Activated T-helper 17 cell treated with anti-CD3 and anti-CD28 coated beads, Interleukin-2, amount 50 U/mL, for 72 hours (primary cell): ENCODE measurements around the gene TNFSF10. TPM values are rescaled to one million over a fixed set of nuclear protein-coding genes. Genes with fewer than 3 reads are reported as not detected.

Experiments used
- ATAC-seq: fragments of 150-1000 bp; cut with Tn5 transposase; replicated peaks from 2 replicates; pipeline ENCODE4 v1.10.0; 2021; ENCODE audit warnings: mild to moderate bottlenecking, moderate library complexity
- H3K27ac Mint-ChIP-seq: one replicate; pipeline ENCODE4 v1.8.0; 2022; ENCODE audit warnings: mixed read lengths
- H3K27me3 Mint-ChIP-seq: one replicate; pipeline ENCODE4 v1.8.0; 2022; ENCODE audit warnings: mixed read lengths
- H3K36me3 Mint-ChIP-seq: one replicate; pipeline ENCODE4 v1.8.0; 2022; ENCODE audit warnings: low read depth, mild to moderate bottlenecking, mixed read lengths
- H3K4me1 Mint-ChIP-seq: one replicate; pipeline ENCODE4 v1.8.0; 2022; ENCODE audit warnings: mixed read lengths
- H3K4me3 Mint-ChIP-seq: one replicate; pipeline ENCODE4 v1.8.0; 2022; ENCODE audit warnings: mild to moderate bottlenecking, mixed read lengths
- H3K9me3 Mint-ChIP-seq: one replicate; pipeline ENCODE4 v1.8.0; 2022; ENCODE audit warnings: mixed read lengths
- total RNA-seq, 2 donors: library from RNA; stranded (reverse); gene quantifications; one replicate each; pipeline ENCODE4 v1.2.3, GENCODE V29; 2022

TNFSF10 gene
- total RNA-seq, 2 donors from 2014 or later, result 33.6 to 36.1 TPM

DNA sequence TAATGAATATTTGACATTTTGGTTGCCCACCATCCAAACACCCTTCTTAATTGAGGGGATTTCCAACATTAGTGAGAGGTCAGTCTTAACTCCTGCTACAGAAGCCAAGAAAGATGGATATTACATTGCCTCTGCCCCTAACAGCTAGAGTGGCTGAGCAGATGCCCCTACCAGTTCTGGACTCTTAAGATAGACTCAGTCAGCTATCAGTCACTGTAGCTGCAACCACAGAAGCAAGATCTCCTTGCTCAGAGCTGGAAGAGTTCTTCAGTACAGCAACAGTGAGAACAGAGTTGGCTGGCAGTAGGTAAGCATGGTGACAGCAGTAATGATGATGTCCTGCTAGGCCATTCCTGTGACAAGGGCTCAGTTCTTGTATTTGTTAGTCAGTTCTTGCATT is 29.4 kb upstream of the TNFSF10 start:
- H3K9me3 Mint-ChIP-seq, result no peaks in the 10 kb centered on the region
- H3K36me3 Mint-ChIP-seq, result no peaks in the 10 kb centered on the region
- H3K27ac Mint-ChIP-seq, result no peak overlapping the region
- ATAC-seq, result no peak
- no peak overlapping the region for H3K4me3 Mint-ChIP-seq
- H3K27me3 Mint-ChIP-seq, result no peaks in the 10 kb centered on the region
- H3K4me1 Mint-ChIP-seq, result peaks cover 13% of the 10 kb centered on the region

DNA sequence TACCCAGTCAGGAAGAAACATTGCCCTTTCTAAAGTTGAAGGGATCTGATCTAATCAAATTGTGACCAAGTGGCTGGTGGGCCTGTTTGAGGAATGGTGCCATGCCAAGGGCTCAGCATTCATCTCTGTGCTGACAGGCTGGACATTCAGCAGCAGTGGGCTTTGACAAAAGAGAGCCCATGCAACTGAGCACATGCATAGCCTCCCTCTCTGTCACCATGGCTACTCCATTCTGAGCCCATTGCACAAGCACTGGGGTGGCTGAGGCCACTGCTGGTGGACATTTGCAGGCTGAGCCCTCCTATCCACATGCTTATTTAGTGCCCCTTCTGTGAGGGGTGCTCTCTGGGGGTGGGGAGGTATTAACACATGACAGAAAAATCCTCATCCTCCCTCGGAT is 28.6 kb upstream of the TNFSF10 start:
- Mint-ChIP-seq H3K4me1 (peaks cover 13% of the 10 kb centered on the region), H3K4me3 (no peak overlapping the region), H3K9me3 (no peaks in the 10 kb centered on the region)

DNA sequence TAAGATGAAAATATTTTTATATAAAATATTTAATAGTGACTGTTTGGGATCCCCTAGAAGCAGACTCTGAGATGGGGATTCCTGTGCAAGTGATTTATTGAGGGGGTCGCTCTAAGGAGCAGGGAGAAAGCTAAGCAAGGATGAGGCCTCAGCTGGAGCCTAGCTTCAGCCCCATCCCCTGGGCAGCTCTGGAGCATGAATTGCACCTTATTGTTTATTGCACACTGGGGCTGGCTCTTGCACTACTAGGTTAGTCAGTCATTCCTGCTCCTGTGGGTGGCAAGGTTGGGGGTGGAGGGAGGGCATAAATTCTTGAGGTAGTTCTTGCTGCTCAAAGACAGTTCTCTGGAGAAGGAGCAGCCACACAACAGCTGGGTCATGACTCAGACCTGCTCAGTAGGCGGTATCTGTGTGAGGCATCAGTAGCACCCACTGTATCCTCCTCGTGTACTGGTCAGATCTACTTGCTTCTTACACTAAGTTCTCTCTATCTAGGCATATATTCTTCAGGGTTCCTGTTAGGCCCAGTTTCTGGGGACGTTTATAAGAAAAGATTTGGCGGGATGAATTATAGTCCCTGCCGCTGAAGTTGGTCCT is 27.2 kb upstream of the TNFSF10 start:
- H3K4me1 Mint-ChIP-seq, result peaks cover 16% of the 10 kb centered on the region
- H3K4me3 Mint-ChIP-seq, result peak overlapping the region; percentile 35
- no peaks in the 10 kb centered on the region for H3K36me3 Mint-ChIP-seq
- peak; percentile 100 for ATAC-seq
- H3K27ac Mint-ChIP-seq, result peak overlapping the region; percentile 25
- no peaks in the 10 kb centered on the region for H3K27me3 Mint-ChIP-seq
- H3K9me3 Mint-ChIP-seq, result no peaks in the 10 kb centered on the region

More for the DNA sequence above, 28.6 kb upstream of the TNFSF10 start:
- ATAC-seq, result no peak
- no peaks in the 10 kb centered on the region for H3K36me3 Mint-ChIP-seq
- no peaks in the 10 kb centered on the region for H3K27me3 Mint-ChIP-seq
- H3K27ac Mint-ChIP-seq, result no peak overlapping the region

DNA sequence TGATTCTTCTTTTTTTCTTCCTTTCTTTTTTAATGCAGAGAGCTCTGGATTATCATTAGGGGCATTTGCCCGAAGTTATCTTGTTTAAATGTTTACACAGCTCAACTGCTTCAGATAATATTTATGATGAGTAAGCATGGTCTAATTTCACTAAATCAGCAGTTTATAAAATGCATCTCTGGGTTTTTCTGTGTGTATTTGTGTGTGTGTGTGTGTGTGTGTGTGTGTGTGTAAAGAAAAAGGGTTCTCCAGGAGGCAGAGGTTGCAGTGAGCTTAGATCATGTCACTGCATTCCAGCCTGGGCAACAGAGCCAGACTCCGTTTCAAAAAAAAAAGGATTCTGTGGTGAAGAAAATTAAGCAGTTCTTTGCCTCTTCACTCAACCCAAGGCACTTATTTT is 25.9 kb upstream of the TNFSF10 start:
- Mint-ChIP-seq H3K27me3 (no peaks in the 10 kb centered on the region), H3K9me3 (no peaks in the 10 kb centered on the region), H3K36me3 (no peaks in the 10 kb centered on the region), H3K27ac (no peak overlapping the region), H3K4me3 (no peak overlapping the region), H3K4me1 (peaks cover 16% of the 10 kb centered on the region)
- ATAC-seq, result no peak

DNA sequence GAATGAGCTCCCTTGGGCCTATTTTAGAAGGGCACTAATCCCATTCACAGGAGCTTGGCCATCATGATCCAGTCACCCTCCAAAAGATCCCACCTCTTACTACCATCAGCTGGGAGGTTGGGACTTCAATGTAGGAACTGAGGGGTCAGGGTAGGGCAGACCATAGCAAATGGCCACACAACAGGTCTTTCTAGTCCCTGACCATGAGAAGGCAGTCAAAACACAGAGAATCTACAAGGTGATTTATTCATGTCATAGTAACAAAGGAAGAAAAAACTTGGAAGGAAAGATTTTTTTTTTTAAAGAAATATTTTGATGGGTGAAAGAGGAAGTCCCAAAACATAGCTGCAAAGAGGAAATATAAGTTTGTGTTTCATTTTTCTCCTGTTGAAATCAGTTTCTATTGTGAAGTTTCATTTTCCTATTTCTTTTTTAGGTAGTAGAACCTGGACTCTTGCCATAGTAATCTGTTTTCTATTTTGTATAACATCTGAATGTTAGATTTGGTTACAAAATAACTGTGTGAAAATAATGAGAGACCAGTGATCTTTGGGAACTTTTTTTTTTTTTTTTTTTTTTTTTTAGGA is 23.5 kb upstream of the TNFSF10 start:
- ATAC-seq, result no peak
- peak overlapping the region; percentile 41 for H3K27ac Mint-ChIP-seq
- peak overlapping the region; percentile 29 for H3K4me3 Mint-ChIP-seq
- no peaks in the 10 kb centered on the region for H3K36me3 Mint-ChIP-seq
- no peaks in the 10 kb centered on the region for H3K9me3 Mint-ChIP-seq
- H3K4me1 Mint-ChIP-seq, result peaks cover 16% of the 10 kb centered on the region
- H3K27me3 Mint-ChIP-seq, result no peaks in the 10 kb centered on the region

DNA sequence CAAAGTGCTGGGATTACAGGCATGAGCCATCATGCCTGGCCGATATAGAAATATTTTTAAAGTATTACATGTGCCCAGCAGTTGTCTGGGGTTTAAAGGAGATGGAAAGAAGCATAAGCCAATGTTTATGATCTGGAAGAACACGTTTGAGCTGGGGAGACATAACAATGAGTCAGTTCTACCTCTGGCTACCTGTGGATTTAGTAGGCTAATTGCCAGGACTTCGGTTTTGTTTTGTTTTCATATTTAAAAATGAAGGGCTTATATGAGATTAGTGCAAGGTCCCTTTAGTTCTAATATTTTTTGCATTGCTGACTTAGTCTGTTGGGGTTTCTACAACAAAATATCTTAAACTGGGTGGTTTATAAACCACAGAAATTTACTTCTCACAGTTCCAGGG is 22.9 kb upstream of the TNFSF10 start:
- Mint-ChIP-seq H3K27me3 (no peaks in the 10 kb centered on the region), H3K9me3 (no peaks in the 10 kb centered on the region), H3K4me1 (peaks cover 11% of the 10 kb centered on the region), H3K4me3 (no peak overlapping the region), H3K27ac (no peak overlapping the region), H3K36me3 (no peaks in the 10 kb centered on the region)
- no peak for ATAC-seq

DNA sequence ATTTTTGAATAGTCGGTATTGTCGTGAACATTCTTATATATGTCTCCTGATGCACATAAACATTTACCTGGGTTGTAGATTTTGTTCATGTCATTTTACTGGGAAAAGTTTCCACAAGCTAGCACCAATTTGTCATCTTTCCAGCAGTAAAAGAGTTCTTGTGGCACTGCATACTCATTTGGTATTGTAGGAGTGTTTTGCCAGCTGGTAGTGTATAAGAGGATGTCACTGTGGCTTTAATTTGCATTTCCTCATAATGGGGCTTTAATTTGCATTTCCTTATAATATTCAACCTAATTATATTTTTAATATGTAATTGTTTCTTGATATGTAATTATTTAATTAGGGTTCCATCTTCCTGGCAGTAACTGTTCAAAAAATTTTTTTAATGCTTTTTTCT is 21.2 kb upstream of the TNFSF10 start:
- Mint-ChIP-seq H3K36me3 (no peaks in the 10 kb centered on the region), H3K4me1 (peaks cover 4% of the 10 kb centered on the region), H3K27ac (no peak overlapping the region), H3K4me3 (no peak overlapping the region), H3K27me3 (no peaks in the 10 kb centered on the region), H3K9me3 (no peaks in the 10 kb centered on the region)
- ATAC-seq, result no peak

DNA sequence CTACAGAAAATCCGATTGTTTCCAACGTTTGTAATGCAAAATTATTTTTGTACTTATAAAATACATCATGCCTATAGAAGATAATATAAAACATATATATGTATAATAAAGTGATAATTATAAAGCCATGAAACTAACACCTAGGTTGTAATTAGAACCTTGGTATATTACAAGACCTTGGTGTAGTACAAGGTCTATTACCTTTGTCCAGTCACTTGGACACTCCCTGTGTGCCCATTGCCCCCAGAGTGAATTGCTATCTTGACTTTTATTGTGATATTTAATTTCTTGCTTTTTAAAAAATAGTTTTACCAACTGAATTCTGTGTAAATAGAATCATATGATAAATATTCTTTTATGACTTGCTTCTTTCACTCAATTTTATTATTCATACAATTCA is 20.7 kb upstream of the TNFSF10 start:
- Mint-ChIP-seq H3K27me3 (no peaks in the 10 kb centered on the region), H3K36me3 (no peaks in the 10 kb centered on the region), H3K9me3 (no peaks in the 10 kb centered on the region), H3K27ac (no peak overlapping the region), H3K4me3 (no peak overlapping the region), H3K4me1 (peaks cover 8% of the 10 kb centered on the region)
- ATAC-seq, result no peak

DNA sequence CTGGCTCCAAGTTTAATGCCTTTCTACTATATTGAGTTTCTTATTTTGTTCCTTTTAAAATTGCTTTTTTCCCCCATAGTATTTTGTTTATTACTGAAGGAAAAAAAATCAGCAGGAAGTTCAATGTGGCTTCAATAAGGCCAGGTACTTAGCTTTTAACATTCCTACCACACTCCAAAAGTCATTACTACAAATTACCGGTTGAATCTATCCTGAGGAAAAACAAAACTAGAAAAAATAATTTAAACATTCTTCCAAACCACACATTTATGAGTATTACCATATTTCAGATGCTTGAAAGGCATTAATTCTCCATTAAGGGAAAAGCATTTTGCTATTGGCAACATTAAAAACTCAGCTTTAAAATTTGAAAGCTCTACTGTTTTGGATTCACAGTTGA is 20.2 kb upstream of the TNFSF10 start:
- Mint-ChIP-seq H3K27me3 (no peaks in the 10 kb centered on the region), H3K4me3 (no peak overlapping the region), H3K9me3 (no peaks in the 10 kb centered on the region), H3K4me1 (peaks cover 11% of the 10 kb centered on the region), H3K36me3 (no peaks in the 10 kb centered on the region), H3K27ac (no peak overlapping the region)
- ATAC-seq, result no peak

DNA sequence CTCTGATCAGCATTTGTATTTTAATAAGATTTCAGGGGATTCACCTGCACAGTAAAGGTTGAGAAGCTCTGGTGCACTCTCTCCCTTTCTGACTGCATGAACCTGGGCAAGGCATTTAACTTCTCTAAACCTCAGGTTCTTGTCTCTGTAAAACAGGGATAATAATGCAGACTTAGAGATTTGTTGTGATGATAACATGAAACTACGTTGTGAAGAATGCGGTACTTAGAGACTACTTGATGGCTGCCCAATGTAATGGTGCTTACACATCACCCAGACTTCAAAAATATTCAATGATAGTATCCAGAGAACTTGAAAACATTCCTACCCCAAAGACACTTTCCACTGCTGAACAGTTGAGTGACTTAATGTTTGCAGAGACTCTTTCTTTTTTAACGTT is 19.8 kb upstream of the TNFSF10 start:
- Mint-ChIP-seq H3K27me3 (no peaks in the 10 kb centered on the region), H3K4me3 (no peak overlapping the region), H3K9me3 (no peaks in the 10 kb centered on the region), H3K4me1 (peaks cover 15% of the 10 kb centered on the region), H3K36me3 (no peaks in the 10 kb centered on the region), H3K27ac (no peak overlapping the region)
- ATAC-seq, result no peak

DNA sequence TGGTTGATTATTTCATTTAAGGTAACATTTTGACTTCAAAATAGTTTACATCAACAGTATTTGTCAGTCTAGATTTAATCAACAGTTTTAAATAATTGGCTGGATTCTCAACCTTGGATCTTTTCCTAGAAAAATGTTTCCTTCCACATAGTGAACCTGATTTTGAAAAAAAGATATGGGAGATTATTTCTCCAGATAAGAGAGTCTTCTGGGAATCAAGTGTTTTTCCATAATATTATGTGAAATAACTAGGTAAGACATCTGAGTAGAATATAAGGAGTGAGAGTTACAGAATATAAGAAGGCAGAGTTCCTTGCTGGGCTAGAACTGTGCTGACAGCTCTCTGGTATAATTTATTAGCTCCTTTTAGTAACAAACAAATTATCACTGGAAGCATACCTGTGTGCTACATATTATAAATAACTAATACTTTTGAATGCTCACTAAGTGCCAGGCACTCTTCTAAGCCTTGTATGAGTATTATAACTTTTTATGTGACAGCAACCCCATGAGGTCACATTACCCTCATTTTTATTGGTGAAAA is 18.8 kb upstream of the TNFSF10 start:
- H3K9me3 Mint-ChIP-seq, result no peaks in the 10 kb centered on the region
- ATAC-seq, result no peak
- no peak overlapping the region for H3K27ac Mint-ChIP-seq
- peaks cover 24% of the 10 kb centered on the region for H3K4me1 Mint-ChIP-seq
- no peaks in the 10 kb centered on the region for H3K27me3 Mint-ChIP-seq
- no peaks in the 10 kb centered on the region for H3K36me3 Mint-ChIP-seq
- H3K4me3 Mint-ChIP-seq, result no peak overlapping the region

DNA sequence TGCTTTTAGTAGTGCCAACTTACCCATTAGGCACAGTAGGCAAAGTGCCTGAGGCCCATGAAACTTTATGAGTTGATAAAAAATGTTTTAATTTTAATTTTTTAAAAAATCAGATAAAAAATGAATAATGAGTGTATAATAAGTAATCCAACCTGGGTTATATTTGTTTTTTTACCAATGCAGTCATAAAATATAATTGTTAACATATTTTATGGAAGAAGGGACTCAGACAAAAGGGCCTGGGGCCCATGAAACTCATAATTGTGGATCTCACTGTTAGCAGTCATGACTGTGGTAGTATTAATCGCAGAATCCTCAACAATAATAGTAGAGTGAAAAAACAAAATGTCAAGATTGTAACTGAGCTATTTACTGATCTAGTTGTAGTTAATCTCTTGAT is 16.8 kb upstream of the TNFSF10 start:
- ATAC-seq, result no peak
- no peaks in the 10 kb centered on the region for H3K36me3 Mint-ChIP-seq
- H3K27ac Mint-ChIP-seq, result no peak overlapping the region
- H3K4me1 Mint-ChIP-seq, result peaks cover 24% of the 10 kb centered on the region
- H3K4me3 Mint-ChIP-seq, result no peak overlapping the region
- no peaks in the 10 kb centered on the region for H3K27me3 Mint-ChIP-seq
- no peaks in the 10 kb centered on the region for H3K9me3 Mint-ChIP-seq

DNA sequence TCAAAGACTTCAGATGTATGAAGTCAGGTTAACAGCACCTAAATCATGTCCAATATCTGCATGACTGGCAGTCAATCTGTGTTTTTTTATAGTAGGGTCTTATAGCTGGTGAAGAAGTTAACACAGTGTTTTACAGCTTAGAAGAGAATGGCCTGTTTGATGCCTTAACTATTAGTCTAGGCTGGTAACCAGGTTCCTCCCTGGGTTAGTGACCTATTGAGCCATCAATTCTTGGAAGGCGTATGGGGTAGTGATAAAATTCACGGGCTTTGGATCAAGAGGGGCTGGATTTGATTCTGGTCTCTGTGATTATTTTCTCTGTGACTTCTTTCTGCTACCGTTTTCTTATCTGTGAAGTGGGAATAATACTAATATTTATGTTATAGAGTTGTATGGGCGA is 16.0 kb upstream of the TNFSF10 start:
- no peaks in the 10 kb centered on the region for H3K9me3 Mint-ChIP-seq
- H3K4me1 Mint-ChIP-seq, result peaks cover 24% of the 10 kb centered on the region
- H3K27me3 Mint-ChIP-seq, result no peaks in the 10 kb centered on the region
- peak overlapping the region; percentile 32 for H3K27ac Mint-ChIP-seq
- no peaks in the 10 kb centered on the region for H3K36me3 Mint-ChIP-seq
- ATAC-seq, result no peak
- peak overlapping the region; percentile 68 for H3K4me3 Mint-ChIP-seq

DNA sequence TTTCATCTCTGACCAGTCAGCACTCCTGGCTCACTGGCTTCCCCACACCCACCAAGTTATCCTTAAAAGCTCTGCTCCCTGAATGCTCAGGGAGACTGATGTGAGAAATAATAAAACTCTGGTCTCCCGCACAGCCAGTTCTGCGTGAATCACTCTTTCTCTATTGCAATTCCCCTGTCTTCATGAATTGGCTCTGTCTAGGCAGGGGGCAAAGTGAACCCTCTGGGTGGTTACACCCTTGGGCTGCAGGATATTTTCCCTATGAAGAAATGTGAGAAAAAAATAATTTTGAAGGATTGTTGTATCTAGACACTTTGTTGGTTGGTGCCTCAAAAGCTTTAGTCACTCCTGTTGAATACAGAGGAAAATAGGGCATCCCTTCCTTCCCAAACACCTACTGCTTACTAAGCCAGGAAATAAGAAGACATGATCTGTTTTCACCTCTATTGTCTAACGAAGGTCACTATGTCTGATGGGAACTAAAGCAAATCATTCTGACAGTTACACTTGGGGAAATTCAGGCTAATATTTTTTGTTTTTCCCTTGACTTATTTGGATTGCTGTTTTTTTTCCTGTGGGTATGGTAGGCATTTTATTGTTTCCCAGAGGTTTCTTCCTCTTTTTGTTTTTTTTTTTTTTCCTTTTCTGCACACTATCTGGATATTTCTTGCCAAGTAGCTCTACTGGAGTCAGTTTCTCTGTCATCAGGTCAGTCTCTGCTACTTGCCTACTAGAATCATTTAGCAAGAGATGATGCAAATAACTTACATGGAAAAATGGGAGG is 15.3 kb upstream of the TNFSF10 start:
- ATAC-seq, result no peak
- Mint-ChIP-seq H3K4me1 (peaks cover 24% of the 10 kb centered on the region), H3K36me3 (no peaks in the 10 kb centered on the region), H3K27me3 (no peaks in the 10 kb centered on the region), H3K9me3 (no peaks in the 10 kb centered on the region), H3K4me3 (peak overlapping the region; percentile 68), H3K27ac (peak overlapping the region; percentile 81)
